Neural progenitor cell (in vitro differentiated cells): ENCODE data around the gene MMP28. TPM values are rescaled to one million over a fixed set of nuclear protein-coding genes. Genes with fewer than 3 reads are reported as not detected.

Source experiments
- DNase-seq: peaks from one replicate; pipeline ENCODE4 v3.0.0-alpha.2; 2016; ENCODE audit warnings: low spot score
- H2AFZ ChIP-seq: fragments of 200-600 bp; sonication (generic); replicated peaks from 2 replicates; pipeline ENCODE4 v1.6.1; 2016; ENCODE audit warnings: antibody characterized with exemption
- H3F3A ChIP-seq: fragments of 200-600 bp; sonication (generic); 2 replicates; pipeline ENCODE4 v1.6.1; 2016; ENCODE audit warnings: antibody characterized with exemption, low read depth
- H3K27ac ChIP-seq: fragments of 200-600 bp; sonication (generic); 2 replicates; pipeline ENCODE4 v1.5.1; 2016; ENCODE audit warnings: mild to moderate bottlenecking
- H3K27me3 ChIP-seq: fragments of 200-600 bp; sonication (generic); 2 replicates; pipeline ENCODE4 v1.6.1; 2016; ENCODE audit warnings: mild to moderate bottlenecking, moderate library complexity
- H3K36me3 ChIP-seq: fragments of 200-600 bp; sonication (generic); 2 replicates; pipeline ENCODE4 v1.5.1; 2016
- H3K4me1 ChIP-seq: fragments of 200-600 bp; sonication (generic); 2 replicates; pipeline ENCODE4 v1.6.1; 2016; ENCODE audit warnings: mixed run types
- H3K4me2 ChIP-seq: fragments of 200-600 bp; sonication (generic); 2 replicates; pipeline ENCODE4 v1.6.1; 2016
- H3K4me3 ChIP-seq: fragments of 200-600 bp; sonication (generic); 2 replicates; pipeline ENCODE4 v1.5.1; 2016
- H3K79me2 ChIP-seq: fragments of 200-600 bp; sonication (generic); 2 replicates; pipeline ENCODE4 v1.6.1; 2016; ENCODE audit warnings: low read depth
- H3K9ac ChIP-seq: fragments of 200-600 bp; sonication (generic); 2 replicates; pipeline ENCODE4 v1.6.1; 2016
- H3K9me3 ChIP-seq: fragments of 200-600 bp; sonication (generic); 2 replicates; pipeline ENCODE4 v1.5.1; 2016; ENCODE audit warnings: low read depth
- H4K20me1 ChIP-seq: fragments of 200-600 bp; sonication (generic); 2 replicates; pipeline ENCODE4 v1.6.1; 2016; ENCODE audit warnings: low read depth
- H3K27ac Mint-ChIP-seq: 3 replicates; pipeline ENCODE4 v1.8.0; 2021; ENCODE audit warnings: mixed read lengths
- H3K27me3 Mint-ChIP-seq: 2 replicates; pipeline ENCODE4 v1.8.0; 2022; ENCODE audit warnings: low read depth, mild to moderate bottlenecking, inconsistent platforms, moderate library complexity, mixed read lengths; ENCODE audit not compliant: insufficient read depth
- H3K36me3 Mint-ChIP-seq: 3 replicates; pipeline ENCODE4 v1.8.0; 2021; ENCODE audit warnings: mixed read lengths
- H3K4me1 Mint-ChIP-seq: 3 replicates; pipeline ENCODE4 v1.8.0; 2021; ENCODE audit warnings: mixed read lengths
- H3K4me3 Mint-ChIP-seq: 3 replicates; pipeline ENCODE4 v1.8.0; 2021; ENCODE audit warnings: mild to moderate bottlenecking, moderate library complexity, mixed read lengths
- H3K9me3 Mint-ChIP-seq: 3 replicates; pipeline ENCODE4 v1.8.0; 2020; ENCODE audit warnings: mixed read lengths
- CTCF ChIP-seq: fragments of 200-600 bp; sonication (generic); IDR thresholded peaks from 2 replicates; pipeline ENCODE4 v1.5.1; 2017; ENCODE audit warnings: antibody characterized with exemption, mild to moderate bottlenecking
- EZH2 ChIP-seq: fragments of 200-600 bp; sonication (generic); IDR thresholded peaks from 2 replicates; pipeline ENCODE4 v1.6.1; 2017; ENCODE audit warnings: antibody characterized with exemption, mild to moderate bottlenecking, moderate library complexity
- EZH2phosphoT487 ChIP-seq: fragments of 200-600 bp; sonication (generic); IDR thresholded peaks from 2 replicates; pipeline ENCODE4 v1.6.1; 2017; ENCODE audit warnings: antibody characterized with exemption
- total RNA-seq: library from RNA; depleted of rRNA; stranded (reverse); fragments of >200 nt; gene quantifications from 2 replicates; pipeline ENCODE4 v1.2.3, GENCODE V29; 2015; ENCODE audit warnings: low replicate concordance

MMP28 gene
- total RNA-seq, 1 donor from 2014 or later: not detected

GRCh38 chr17:35731917-35732805 is 63.3 kb downstream of the MMP28 start:
- H3K9me3 Mint-ChIP-seq: no peaks in the 10 kb centered on the region
- no peaks in the 10 kb centered on the region for H3K36me3 ChIP-seq
- peak overlapping the region; percentile 96 for H3K4me3 ChIP-seq
- TF ChIP-seq EZH2phosphoT487 (no peak), CTCF (no peak), EZH2 (no peak)
- no peak overlapping the region for H3K9ac ChIP-seq
- peaks cover 8% of the 10 kb centered on the region for H3K27me3 Mint-ChIP-seq
- H3K9me3 ChIP-seq: no peaks in the 10 kb centered on the region
- H3K4me1 Mint-ChIP-seq: peaks cover 40% of the 10 kb centered on the region
- H3K4me1 ChIP-seq: peaks cover 22% of the 10 kb centered on the region
- H3K27ac Mint-ChIP-seq: peak overlapping the region; percentile 93
- no peaks in the 10 kb centered on the region for H3K79me2 ChIP-seq
- H3K36me3 Mint-ChIP-seq: peaks cover 4% of the 10 kb centered on the region
- peak; percentile 47 for DNase-seq
- H3K27ac ChIP-seq: no peak overlapping the region
- peak overlapping the region; percentile 96 for H3K4me3 Mint-ChIP-seq
- H2AFZ ChIP-seq: peak overlapping the region; percentile 46
- H4K20me1 ChIP-seq: peaks cover 43% of the 10 kb centered on the region
- peak overlapping the region; percentile 93 for H3K4me2 ChIP-seq
- peaks cover 26% of the 10 kb centered on the region for H3K27me3 ChIP-seq
- H3F3A ChIP-seq: peaks cover 12% of the 10 kb centered on the region

GRCh38 chr17:35731239-35731916 is 64.1 kb downstream of the MMP28 start, which contains the start of gene RASL10B:
TSS of gene RASL10B (plus strand) at chr17:35731639. CDS start at chr17:35735185, 3,546 bp downstream.
- no peaks in the 10 kb centered on the region for H3K9me3 Mint-ChIP-seq
- TF ChIP-seq CTCF (no peak), EZH2 (no peak), EZH2phosphoT487 (no peak)
- Histone ChIP-seq H3K27me3 (peaks cover 26% of the 10 kb centered on the region), H3K4me2 (peak within 1 kb of the TSS; percentile 93), H3F3A (peaks cover 12% of the 10 kb centered on the region), H2AFZ (peak within 1 kb of the TSS; percentile 46), H3K4me1 (peaks cover 28% of the 10 kb centered on the region), H3K9me3 (no peaks in the 10 kb centered on the region), H3K4me3 (peak within 1 kb of the TSS; percentile 96), H3K27ac (no peak within 1 kb of the TSS), H3K9ac (no peak within 1 kb of the TSS), H4K20me1 (peaks cover 51% of the 10 kb centered on the region), H3K36me3 (no peaks in the 10 kb centered on the region), H3K79me2 (no peaks in the 10 kb centered on the region)
- peak within 1 kb of the TSS; percentile 96 for H3K4me3 Mint-ChIP-seq
- DNase-seq: peak; percentile 85
- H3K27me3 Mint-ChIP-seq: peaks cover 8% of the 10 kb centered on the region
- H3K36me3 Mint-ChIP-seq: peaks cover 2% of the 10 kb centered on the region
- H3K4me1 Mint-ChIP-seq: peaks cover 43% of the 10 kb centered on the region
- H3K27ac Mint-ChIP-seq: peak within 1 kb of the TSS; percentile 93

- Histone ChIP-seq H3K4me2 (peak overlapping the region; percentile 93), H3K9ac (no peak overlapping the region), H4K20me1 (peaks cover 59% of the 10 kb centered on the region), H3K27ac (no peak overlapping the region), H3K4me3 (no peak overlapping the region), H2AFZ (no peak overlapping the region), H3K27me3 (peaks cover 26% of the 10 kb centered on the region), H3K9me3 (no peaks in the 10 kb centered on the region), H3F3A (peaks cover 12% of the 10 kb centered on the region), H3K79me2 (no peaks in the 10 kb centered on the region), H3K4me1 (peaks cover 35% of the 10 kb centered on the region), H3K36me3 (no peaks in the 10 kb centered on the region)
- Mint-ChIP-seq H3K27me3 (peaks cover 8% of the 10 kb centered on the region), H3K27ac (peak overlapping the region; percentile 12), H3K36me3 (peaks cover 5% of the 10 kb centered on the region), H3K4me3 (peak overlapping the region; percentile 89), H3K4me1 (peaks cover 52% of the 10 kb centered on the region), H3K9me3 (no peaks in the 10 kb centered on the region)
- TF ChIP-seq CTCF (no peak), EZH2 (no peak), EZH2phosphoT487 (no peak)
- no peak for DNase-seq
These were observed 64.9 kb downstream of the MMP28 start for GRCh38 chr17:35730400-35731005.
